HEK293 (cell line): ENCODE results near the gene BCL11B.

Experiments
- CTCF ChIP-seq: fragments of 450-650 bp; formaldehyde crosslinking; IDR thresholded peaks from 2 replicates; pipeline ENCODE4 v1.5.1; 2016; ENCODE audit warnings: missing biosample characterization, missing genetic modification characterization
- ZNF274 ChIP-seq, 2 experiments: fragments of 200-500 bp in 1 of 2; fragments of 450-650 bp in 1 of 2; sonication (Bioruptor generic) in 1 of 2; formaldehyde crosslinking in 1 of 2; IDR thresholded peaks; 2 replicates each; pipeline versions ENCODE4 v1.5.1 to v1.6.1; 2014 to 2016; ENCODE audit warnings: borderline replicate concordance in 1 of 2, inconsistent platforms in 1 of 2, low read length in 1 of 2, missing biosample characterization in 1 of 2, missing genetic modification characterization in 1 of 2
- ZNF292 ChIP-seq: fragments of 450-650 bp; formaldehyde crosslinking; IDR thresholded peaks from 2 replicates; pipeline ENCODE4 v1.5.1; 2016; ENCODE audit warnings: low read depth, missing biosample characterization, missing genetic modification characterization, borderline replicate concordance
- ZNF473 ChIP-seq: fragments of 450-650 bp; formaldehyde crosslinking; IDR thresholded peaks from 2 replicates; pipeline ENCODE4 v1.5.1; 2017; ENCODE audit warnings: missing biosample characterization, missing genetic modification characterization
- ZNF660 ChIP-seq: fragments of 450-650 bp; IDR thresholded peaks from 2 replicates; pipeline ENCODE4 v1.5.1; 2018; ENCODE audit warnings: missing biosample characterization, mild to moderate bottlenecking, missing genetic modification characterization

GRCh38 chr14:99156090-99156425 lies 115.9 kb downstream of the BCL11B start:
- no peak for TF ChIP-seq ZNF473
- no peak for TF ChIP-seq ZNF274 (IDR thresholded peaks at IDR 0.05; ENCODE audit: low read length)
- no peak for TF ChIP-seq ZNF274 (tag by site-specific recombination; IDR thresholded peaks at IDR 0.05; ENCODE audit: borderline replicate concordance)
- no peak for TF ChIP-seq CTCF
- TF ChIP-seq ZNF660 (tag by site-specific recombination), result no peak
- no peak for TF ChIP-seq ZNF292
